Activated naive CD4-positive, alpha-beta T cell (primary cell): ENCODE measurements around the gene SGO2.
"Not testable (repeated sequence)": the region's sequence is repeated elsewhere in the genome, so short reads cannot be mapped to it uniquely, and the experiment has no call there.

Source experiments
- DNase-seq, 4 experiments: peaks; one replicate each; lab custom pipeline; 2025; lab: John Stamatoyannopoulos, UW

The SGO2 gene

DNA sequence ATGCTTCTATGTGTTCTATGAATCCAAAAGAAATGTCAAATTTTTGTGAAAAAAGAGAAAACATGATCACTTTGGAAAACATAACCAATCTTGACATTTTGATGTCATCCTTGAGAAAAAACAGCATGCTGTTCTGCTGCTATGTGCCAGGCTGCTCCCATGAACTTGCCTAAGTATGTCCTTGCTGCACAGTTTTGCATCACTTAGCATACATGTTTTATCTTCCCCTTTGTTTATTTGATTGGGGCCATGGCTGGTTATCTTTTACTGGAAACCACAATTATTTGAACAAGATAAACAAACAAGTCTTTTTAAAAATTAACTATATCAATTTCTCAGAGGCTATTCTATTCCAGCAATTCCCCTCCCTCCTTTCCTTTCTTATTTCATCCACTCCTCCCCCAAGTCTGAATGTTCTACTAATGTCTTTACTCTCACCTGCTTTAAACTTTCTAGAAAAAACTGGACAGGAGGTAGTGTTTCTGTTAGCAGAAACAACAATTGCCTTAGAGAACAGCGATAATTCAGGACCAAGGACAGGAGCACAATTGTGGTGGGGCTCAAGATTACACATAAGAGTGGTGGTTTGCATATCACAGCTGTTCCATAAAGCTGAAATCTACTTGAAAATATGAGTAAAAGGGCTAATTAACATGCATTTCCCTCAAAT is 66.5 kb downstream of the SGO2 start:
- DNase-seq: no peak

GRCh38 chr2:200593905-200594304 is 67.9 kb downstream of the SGO2 start:
- DNase-seq: no peak

DNA sequence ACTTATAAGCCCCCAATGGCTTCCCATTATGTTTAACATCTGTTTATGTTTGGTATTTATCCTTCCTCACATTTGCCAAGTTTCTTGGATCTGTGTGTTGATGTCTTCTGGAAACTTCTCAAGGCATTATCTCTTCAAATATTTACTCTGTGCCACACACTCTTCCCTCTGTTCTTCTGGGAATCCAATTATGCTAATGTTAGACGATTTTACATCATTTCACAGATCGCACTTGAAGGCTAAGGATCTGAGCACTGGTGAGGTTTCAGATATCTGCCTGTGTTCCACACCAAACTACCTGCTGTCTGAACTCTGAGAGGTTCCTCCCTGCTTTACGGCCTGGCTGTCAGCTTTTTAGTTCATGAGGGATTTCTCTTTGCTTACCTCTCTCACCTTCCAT is 69.9 kb downstream of the SGO2 start:
- DNase-seq: no peak

DNA sequence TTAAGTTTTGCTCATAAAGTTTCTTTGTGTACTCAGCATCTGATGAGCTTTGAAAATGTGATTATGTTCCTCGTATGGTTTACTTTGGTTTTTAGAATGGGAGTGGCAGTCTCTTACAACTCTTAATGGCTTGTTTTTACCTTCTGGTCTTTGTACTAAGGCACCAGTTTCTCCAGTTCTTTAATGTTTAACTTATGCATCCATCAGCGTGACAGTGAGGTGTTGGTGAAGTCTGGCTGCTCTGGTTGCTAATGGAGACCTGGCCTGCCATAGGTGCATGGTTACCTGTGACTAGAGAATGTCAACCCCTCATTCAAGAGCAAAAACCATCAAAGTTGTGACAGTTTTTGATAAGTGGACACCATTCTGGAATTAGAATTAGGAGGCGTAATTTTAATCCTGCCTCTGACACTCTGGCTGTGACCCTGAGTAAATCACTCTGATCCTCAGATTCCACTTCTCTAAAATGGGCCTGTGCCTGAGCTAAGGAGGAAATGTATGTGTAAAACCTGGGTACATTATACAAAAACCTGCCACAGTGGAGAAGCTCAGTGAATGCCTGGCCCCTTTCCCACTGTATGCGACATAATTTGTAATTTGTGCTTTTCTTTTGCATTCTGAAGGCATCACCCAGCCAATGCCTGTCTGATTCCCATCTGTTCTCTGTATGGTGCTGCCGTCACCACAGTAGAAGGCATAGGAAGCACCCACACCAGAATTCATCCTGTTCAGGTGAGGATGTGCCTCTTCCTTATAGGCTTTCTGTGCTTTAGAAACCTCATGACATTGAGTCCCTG is 71.0 kb downstream of the SGO2 start:
- no peak for DNase-seq

DNA sequence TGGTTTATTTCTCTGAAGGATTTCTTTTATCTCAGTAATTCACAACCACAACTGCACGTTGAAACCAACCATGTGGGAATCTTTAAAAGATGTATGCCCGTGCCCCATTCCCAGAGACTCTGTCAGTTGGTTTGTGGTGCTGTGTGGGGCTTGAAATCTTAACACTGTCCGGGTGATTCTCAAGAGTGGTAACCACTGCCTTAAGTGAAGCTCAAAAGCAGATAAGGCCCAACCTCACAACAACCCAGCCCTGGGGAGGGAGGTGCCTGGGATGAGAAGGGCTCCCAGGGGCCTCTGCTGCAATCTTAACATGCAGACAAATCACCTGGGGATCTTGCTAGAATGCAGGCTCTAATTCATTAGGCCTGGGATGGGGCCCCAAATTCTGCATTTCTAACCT is 73.2 kb downstream of the SGO2 start:
- DNase-seq: no peak

DNA sequence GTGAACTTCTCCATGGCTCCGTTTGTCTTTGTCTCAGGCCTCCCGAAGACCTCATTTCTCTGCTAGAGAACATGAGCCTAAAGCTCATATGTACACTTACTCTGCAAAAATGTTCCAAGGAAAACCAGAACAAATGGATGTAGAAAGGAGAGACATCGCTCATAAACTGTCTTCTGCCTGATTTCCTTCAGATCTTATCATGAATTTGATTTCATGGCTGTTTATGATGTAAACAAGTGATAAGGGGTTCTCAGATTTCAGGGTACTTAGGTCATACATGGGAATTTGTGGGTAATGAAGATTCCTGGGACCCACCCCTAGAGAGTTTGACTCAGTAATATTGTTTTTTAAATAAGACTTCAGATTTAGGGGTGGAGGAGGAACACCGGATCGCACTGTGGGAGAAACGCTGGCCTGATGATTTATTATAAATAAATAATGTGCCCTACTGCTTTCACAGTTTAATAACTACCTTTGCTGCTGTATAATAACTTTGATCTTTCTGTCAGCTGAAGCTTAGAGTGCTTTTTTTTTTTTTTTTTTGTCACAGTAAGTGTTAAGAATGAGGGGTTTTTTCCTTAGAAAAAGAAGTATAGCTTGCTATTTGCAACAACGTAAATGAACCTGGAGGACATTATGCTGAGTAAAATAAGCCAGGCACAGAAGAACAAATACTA is 74.7 kb downstream of the SGO2 start:
- DNase-seq: no peak

DNA sequence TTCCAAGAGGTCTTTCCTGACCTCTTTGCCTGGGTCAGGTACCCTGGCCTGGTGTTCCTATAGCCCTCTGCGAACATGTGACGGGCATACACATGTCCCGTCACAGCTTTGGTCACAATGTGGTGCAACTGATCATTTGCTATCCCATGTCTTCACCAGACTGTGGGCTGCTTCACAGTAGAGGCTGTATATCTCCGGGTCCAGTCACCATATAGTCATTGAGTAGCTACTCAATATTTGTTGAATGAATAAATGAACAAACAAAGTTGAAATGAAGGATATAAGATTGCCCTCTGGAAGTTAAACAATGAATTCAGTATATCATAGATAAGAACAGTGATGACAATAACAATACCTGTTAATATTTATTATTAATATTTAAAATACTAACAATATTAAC is 76.6 kb downstream of the SGO2 start:
- DNase-seq: no peak

GRCh38 chr2:200603972-200604371 is 78.0 kb downstream of the SGO2 start:
- DNase-seq: no peak

GRCh38 chr2:200604571-200605255 is 78.7 kb downstream of the SGO2 start:
- no peak for DNase-seq

GRCh38 chr2:200608341-200609027 is 82.5 kb downstream of the SGO2 start:
- DNase-seq: no peak

DNA sequence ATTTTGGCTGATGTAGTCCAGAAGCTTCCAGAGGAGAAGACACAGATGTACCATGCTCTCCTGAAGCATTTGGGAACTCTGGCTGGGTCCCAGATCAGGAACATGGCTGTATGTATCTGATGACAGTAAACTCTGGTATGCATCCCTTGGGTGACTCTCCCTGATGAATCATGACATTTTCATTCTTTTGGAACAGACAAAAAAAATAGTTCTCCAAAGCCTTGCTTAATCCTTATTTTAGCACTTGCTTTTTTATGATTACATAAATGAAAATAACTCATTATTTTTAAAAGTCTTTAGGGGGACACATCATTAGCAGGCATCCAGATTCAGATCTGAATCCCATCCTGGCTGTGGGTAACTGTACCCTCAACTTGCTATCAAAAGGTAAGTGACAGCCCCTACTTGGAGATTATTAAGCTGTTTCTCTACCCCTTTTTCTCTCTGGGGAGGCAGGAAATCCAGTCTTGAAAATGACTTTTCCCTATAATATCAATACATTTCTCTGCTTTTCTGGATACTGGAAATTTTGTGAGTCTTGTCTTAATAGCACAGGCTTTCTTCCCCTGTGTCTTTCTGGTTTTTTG is 83.1 kb downstream of the SGO2 start:
- DNase-seq: no peak

- not testable (repeated sequence) for DNase-seq
These were observed 84.2 kb downstream of the SGO2 start for GRCh38 chr2:200610217-200610616.

DNA sequence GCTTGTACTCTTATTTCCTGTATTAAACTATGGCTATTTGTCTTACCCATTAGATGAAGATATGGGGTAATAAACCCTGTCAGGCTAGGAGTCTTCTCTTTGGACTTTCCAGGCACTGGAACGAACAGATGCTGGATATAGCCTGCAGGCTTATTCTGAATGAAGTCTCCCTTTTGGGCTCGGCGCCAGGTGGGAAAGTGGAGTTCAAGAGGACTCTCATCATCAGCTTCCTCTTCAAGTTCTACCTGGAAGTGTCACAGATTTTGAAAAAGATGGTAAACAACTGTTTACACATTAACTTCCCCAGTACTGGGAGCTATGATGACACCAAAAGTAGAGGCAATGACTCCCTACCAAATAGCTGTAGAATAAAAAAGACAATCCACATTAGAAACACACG is 87.7 kb downstream of the SGO2 start:
- no peak for DNase-seq

GRCh38 chr2:200614249-200614648 is 88.2 kb downstream of the SGO2 start:
- no peak for DNase-seq

DNA sequence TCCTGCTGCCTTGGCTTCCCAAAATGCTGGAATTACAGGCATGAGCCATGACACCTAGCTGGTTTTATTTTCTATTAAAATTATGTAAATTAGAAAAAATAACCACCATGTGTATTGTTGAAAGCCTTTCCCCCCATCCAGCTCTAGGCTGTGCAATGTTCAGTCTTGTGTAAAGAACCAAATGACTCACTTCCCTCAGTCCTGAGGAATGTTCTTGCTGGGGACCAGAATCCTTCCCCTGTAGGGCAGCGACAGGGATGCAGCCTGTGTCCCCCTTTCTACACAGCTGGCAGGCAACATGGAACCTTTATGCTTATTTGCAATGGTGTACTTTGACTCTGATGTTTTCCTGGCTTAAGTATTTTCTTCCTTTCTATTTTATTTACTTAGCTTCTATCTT is 89.2 kb downstream of the SGO2 start:
- DNase-seq: no peak

DNA sequence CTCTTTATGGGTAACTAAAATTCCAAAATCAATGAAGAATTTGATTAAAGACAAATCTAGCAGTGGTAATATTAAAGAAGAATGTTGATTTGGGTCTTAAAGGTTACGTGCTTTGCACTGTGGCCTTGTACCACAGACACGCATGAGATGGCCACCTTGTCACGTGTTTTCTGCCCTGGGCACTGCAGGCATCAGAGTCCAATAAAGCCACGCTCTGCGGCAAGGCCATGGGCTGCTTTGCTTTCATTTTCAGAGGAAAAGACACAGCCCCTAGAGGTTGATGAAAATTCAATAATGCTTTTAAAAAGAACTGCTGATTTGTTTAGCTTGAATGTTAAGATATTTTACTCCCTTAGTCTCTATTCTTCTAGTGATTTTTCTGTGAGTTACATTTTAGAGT is 90.2 kb downstream of the SGO2 start:
- DNase-seq: no peak

DNA sequence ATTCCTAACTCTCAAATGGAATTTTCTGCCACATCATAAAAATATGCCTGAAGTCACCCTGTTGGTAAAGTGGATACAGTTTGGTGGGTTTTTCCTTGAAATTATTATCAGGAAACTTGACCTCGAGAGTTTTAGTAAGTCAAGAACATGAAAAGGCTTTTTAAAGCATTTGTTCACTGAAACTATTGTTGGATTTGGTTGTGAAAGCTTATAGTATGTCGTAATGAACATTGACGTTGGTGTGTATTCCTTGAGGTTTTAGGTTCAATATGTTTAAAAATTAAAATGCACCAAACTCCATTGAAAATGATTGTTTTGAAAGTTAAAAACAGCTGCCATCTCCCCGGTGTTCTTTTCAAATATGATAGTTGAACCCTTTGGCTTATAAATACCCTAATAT is 90.6 kb downstream of the SGO2 start:
- no peak for DNase-seq

DNA sequence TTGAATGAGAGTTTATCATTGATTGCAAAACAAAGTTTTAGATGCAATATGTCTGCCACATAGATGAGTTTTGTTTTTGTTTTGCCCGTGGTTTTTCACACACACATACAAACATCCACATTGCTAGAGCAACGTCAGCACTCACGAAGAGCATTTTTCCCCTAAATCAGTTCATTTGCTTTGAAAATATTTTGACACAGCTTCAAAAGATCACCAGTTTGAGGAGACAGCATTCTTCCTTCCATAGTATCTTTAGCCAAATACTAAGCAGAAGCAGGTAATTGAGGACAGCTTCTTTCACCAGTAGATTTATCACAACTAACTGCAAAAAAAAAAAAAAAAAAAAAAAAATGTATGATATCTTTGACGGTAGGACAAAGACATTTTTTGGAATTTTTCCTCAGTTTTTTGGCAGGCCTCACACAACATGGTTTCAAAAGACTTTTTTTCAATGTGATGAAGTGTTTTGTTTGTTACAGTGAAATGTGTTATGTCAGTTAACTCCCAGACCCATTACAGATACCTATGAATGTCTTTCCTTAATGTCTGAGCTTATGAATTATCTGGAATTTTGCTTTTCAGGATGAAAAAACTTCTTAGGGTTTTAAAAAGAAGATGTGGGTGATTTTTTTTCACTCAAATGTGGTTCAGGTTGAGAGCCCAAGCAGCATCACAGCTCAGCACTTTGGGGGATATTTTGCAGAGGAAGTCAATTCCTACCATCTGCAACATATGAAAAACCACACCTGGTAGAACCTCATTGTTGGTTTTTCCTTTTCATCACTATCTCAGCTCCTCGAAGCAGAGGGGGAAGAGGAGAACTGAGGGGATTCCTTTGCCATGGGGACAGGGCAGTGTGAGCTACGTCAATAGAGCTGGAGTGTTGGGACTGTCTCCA is 91.4 kb downstream of the SGO2 start:
- DNase-seq: no peak

- no peak for DNase-seq
These were observed 92.0 kb downstream of the SGO2 start for GRCh38 chr2:200618054-200618419.

GRCh38 chr2:200618590-200619021 is 92.6 kb downstream of the SGO2 start:
- DNase-seq: no peak

DNA sequence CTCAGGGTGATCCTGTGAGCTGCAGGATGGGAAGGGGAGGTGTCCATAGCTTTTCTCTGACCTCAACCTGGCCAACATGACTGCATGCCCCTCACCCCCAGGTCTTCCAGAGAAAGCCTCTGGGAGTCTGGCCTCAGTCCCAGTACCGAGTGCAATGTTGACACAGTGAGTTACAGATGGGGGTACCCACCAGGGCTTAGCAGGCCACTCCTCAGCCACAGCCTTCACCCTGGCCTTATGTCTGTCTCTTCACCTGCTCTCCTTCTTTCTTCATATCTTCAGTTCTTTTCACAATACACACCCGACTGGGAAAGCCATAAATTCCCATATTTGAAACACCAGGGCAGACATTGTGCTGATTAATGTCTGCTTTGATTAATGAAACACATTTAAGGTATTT is 93.3 kb downstream of the SGO2 start:
- DNase-seq: no peak
